ENCODE measurements around the gene KNTC1. TPM values are rescaled to one million over a fixed set of nuclear protein-coding genes. Genes with fewer than 3 reads are reported as not detected.
A peak's percentile ranks its signal among the peaks of the same experiment; 100 is the strongest.

Gene KNTC1
- total RNA-seq, 1 experiment from 2014 or later = 71.3 TPM

DNA sequence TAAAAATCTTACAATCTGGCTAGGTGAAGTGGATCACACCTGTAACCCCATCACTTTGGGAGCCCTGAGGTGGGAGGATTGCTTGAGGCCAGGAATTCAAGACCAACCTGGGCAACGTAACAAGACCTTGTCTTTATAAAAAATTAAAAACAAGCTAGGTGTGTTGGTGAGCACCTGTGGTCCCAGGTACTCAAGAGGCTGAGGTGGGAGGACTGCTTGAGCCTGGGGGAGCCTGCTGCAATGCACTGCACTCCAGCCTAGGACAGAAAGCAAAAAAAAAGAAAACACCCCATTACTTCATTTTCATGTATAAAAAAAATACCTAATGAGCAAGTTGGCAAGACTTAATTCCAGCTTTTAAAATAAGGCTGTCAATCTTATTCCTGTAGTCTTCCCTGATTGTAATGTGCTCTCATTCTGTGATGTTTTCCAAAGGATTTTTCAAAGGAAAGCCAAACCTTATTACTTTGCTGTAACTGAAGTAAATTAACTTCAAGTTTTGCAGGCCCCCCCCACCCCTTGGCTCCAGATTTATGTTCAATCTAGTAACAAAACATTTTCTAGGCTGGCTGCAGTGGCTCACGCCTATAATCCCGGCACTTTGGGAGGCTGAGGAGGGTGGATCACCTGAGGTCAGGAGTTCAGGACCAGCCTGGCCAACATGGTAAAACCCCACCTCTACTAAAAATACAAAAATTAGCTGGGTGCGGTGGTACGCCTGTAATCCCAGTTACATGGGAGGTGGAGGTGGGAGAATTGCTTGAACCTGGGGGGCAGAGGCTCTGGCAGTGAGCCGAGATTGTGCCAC, 23.1 kb upstream of the KNTC1 start:
- no peak overlapping the region for H3K4ac ChIP-seq (ENCODE audit: low read depth, low read length)
- H3K18ac ChIP-seq (ENCODE audit: insufficient read length, low read depth, low read length) = no peak overlapping the region
- H3K27ac ChIP-seq (ENCODE audit: insufficient read length, low read depth, low read length) = no peak overlapping the region
- no peak overlapping the region for H2AK5ac ChIP-seq (ENCODE audit: insufficient read length, low read length)
- H3K4me2 ChIP-seq (ENCODE audit: insufficient read depth, insufficient read length, low read length) = no peak overlapping the region
- WGBS (ENCODE audit: extremely low coverage, insufficient read length, low lambda C conversion rate) = no CpG with 5 or more reads among the region's 6 CpGs
- H2BK5ac ChIP-seq (ENCODE audit: insufficient read length, low read length) = no peak overlapping the region
- no peaks in the 10 kb centered on the region for H3K79me1 ChIP-seq (ENCODE audit: insufficient read depth, low read depth, low read length, poor library complexity, severe bottlenecking)
- no peak overlapping the region for H3K23ac ChIP-seq (ENCODE audit: insufficient read length, low read depth, low read length)
- H3K27ac Mint-ChIP-seq = peak overlapping the region in 1 of 3 experiments; percentile 85; a peak in 1 of 7 replicates
- no peaks in the 10 kb centered on the region for H3K9me3 ChIP-seq (ENCODE audit: control insufficient read depth, low read depth, low read length)
- H3T11ph ChIP-seq (ENCODE audit: low read length) = no peak overlapping the region
- H2BK12ac ChIP-seq (ENCODE audit: insufficient read length, low read depth, low read length) = no peak overlapping the region
- no peak overlapping the region for H3K4me3 Mint-ChIP-seq
- no peaks in the 10 kb centered on the region; a peak in 1 of 5 replicates for H3K9me3 Mint-ChIP-seq
- H2BK20ac ChIP-seq (ENCODE audit: low read depth, low read length, poor library complexity, severe bottlenecking) = no peak overlapping the region
- H3K14ac ChIP-seq (ENCODE audit: insufficient read depth, low read length) = no peak overlapping the region
- no peak overlapping the region for H4K5ac ChIP-seq (ENCODE audit: insufficient read length, low read depth, low read length)
- DNase-seq = no peak
- TF ChIP-seq, protein P1, sequence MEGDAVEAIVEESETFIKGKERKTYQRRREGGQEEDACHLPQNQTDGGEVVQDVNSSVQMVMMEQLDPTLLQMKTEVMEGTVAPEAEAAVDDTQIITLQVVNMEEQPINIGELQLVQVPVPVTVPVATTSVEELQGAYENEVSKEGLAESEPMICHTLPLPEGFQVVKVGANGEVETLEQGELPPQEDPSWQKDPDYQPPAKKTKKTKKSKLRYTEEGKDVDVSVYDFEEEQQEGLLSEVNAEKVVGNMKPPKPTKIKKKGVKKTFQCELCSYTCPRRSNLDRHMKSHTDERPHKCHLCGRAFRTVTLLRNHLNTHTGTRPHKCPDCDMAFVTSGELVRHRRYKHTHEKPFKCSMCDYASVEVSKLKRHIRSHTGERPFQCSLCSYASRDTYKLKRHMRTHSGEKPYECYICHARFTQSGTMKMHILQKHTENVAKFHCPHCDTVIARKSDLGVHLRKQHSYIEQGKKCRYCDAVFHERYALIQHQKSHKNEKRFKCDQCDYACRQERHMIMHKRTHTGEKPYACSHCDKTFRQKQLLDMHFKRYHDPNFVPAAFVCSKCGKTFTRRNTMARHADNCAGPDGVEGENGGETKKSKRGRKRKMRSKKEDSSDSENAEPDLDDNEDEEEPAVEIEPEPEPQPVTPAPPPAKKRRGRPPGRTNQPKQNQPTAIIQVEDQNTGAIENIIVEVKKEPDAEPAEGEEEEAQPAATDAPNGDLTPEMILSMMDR (conservative IDR thresholded peaks at IDR 0.05) = no peak
- H4K8ac ChIP-seq (replicated peaks; ENCODE audit: insufficient read length, low read depth, low read length) = no peak overlapping the region
- no peak overlapping the region for H3K9ac ChIP-seq (ENCODE audit: extremely low read depth, insufficient read length, low read length)
- H3K27me3 Mint-ChIP-seq (ENCODE audit: low read depth) = no peaks in the 10 kb centered on the region; the same call in 1 of the 2 replicates
- H4K91ac ChIP-seq (ENCODE audit: insufficient read length, low read depth, low read length) = no peak overlapping the region
- H3K27me3 ChIP-seq (ENCODE audit: insufficient read depth, low read length) = no peaks in the 10 kb centered on the region
- H2BK120ac ChIP-seq (ENCODE audit: low read depth, low read length, poor library complexity, severe bottlenecking) = no peak overlapping the region
- H3K79me2 ChIP-seq (ENCODE audit: insufficient read depth, low read length) = no peaks in the 10 kb centered on the region; the same call in 1 of the 2 replicates
- no peaks in the 10 kb centered on the region for H4K20me1 ChIP-seq (ENCODE audit: control insufficient read depth, insufficient read depth, insufficient read length)
- no peaks in the 10 kb centered on the region for H3K4me1 ChIP-seq (ENCODE audit: insufficient read depth, low read length)
- peaks cover 6 to 10% of the 10 kb centered on the region in 2 experiments for H3K4me1 Mint-ChIP-seq
- H3K56ac ChIP-seq (ENCODE audit: insufficient read length, low read depth, low read length) = no peak overlapping the region
- H3K36me3 Mint-ChIP-seq (ENCODE audit: insufficient read depth in 1 of 3, low read depth in 3 of 3) = peaks cover 34 to 64% (median 52%) of the 10 kb centered on the region in 3 experiments
- no peaks in the 10 kb centered on the region for H3K23me2 ChIP-seq (ENCODE audit: insufficient read length, low read depth, low read length, poor library complexity, severe bottlenecking)
- H2BK15ac ChIP-seq (ENCODE audit: low read depth, low read length) = no peak overlapping the region
- no peak overlapping the region for H2AFZ ChIP-seq (ENCODE audit: low read length)

All from H9 (cell line).